Neural progenitor cell (in vitro differentiated cells): ENCODE data around the gene PGAM5.

Source experiments
- CTCF ChIP-seq: fragments of 200-600 bp; sonication (generic); IDR thresholded peaks from 2 replicates; pipeline ENCODE4 v1.5.1; 2017; ENCODE audit warnings: antibody characterized with exemption, mild to moderate bottlenecking
- EZH2 ChIP-seq: fragments of 200-600 bp; sonication (generic); IDR thresholded peaks from 2 replicates; pipeline ENCODE4 v1.6.1; 2017; ENCODE audit warnings: antibody characterized with exemption, mild to moderate bottlenecking, moderate library complexity
- EZH2phosphoT487 ChIP-seq: fragments of 200-600 bp; sonication (generic); IDR thresholded peaks from 2 replicates; pipeline ENCODE4 v1.6.1; 2017; ENCODE audit warnings: antibody characterized with exemption

GRCh38 chr12:132740313-132740646, 29.6 kb downstream of the PGAM5 start:
- TF ChIP-seq CTCF (no peak), EZH2 (no peak), EZH2phosphoT487 (no peak)
